ENCODE data around the gene DENND2C.
"Not testable (repeated sequence)": the region's sequence is repeated elsewhere in the genome, so short reads cannot be mapped to it uniquely, and the experiment has no call there.

The DENND2C gene

DNA sequence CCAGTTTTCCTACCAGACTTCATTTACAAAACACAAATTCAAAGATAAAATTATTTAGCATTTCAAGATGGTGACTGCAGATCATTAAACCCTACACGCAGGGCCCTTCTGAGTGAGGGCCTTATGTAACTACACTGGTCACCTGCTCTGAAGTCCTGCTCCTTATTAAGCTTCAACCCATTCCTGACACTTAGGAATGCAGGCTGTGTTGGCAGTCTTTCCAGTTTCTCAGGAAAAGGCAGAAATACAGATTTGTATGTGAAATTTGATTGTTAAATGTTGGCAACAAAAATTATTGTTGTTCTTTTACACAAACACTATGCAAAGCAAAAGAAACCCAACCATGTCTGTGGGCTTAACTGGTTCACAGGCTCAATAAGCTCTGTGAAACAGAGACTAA, 62.6 kb downstream of the DENND2C start:
- DNase-seq: no peak

DNA sequence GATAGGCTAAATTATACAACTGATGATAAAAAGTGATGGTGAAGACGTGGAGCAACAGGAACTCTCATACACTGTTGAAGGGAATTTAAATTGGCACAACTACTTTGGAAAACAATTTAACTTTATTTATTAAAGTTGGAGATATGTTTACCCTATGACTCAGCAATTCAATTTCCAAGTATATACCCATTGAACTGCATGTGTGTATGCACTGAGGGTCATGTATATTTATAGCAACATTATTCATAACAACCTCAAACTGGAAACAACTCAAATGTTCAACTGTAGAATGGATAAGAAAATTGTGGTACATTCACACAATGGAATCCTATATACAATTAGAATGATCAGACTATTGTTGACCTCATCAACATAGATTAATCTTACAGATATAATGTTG, 71.9 kb downstream of the DENND2C start:
- DNase-seq: no peak

DNA sequence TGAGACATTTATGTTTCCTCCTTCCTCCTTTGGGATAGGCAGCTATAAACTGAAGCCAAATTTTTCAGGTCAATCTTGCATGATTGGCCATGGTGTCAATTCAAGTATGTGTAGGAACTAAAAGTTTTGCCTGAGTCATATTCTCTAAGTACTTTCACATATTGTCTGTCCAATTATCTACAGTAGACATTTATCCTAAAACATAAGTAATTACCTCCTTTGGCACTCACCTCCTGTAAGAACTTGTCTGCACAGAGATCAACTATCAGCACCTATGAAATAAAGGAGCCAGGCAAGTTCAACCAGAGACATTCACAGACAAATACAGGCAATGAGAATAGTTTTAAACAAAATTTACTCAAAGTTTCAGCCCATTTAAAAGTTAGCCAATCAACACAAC, 74.2 kb downstream of the DENND2C start:
- DNase-seq: no peak

DNA sequence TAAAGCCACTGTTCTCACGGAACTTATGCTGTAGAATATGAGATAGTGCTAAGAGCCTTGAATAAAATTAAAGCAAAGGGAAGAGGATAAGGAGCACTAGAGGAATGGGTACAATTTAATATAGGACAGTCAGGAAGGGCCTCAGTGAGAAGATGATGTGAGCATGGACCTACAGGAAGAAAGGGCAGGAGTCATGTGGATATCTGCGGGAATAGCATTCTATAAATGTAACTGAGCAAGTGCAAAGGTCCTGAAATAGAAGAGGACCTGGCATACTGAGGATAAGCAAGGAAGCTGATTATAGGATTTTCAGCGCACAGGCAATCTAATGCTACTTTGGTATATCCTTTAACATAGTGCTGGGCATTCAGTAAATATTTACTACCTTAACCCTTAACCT, 75.8 kb downstream of the DENND2C start:
- no peak for DNase-seq

DNA sequence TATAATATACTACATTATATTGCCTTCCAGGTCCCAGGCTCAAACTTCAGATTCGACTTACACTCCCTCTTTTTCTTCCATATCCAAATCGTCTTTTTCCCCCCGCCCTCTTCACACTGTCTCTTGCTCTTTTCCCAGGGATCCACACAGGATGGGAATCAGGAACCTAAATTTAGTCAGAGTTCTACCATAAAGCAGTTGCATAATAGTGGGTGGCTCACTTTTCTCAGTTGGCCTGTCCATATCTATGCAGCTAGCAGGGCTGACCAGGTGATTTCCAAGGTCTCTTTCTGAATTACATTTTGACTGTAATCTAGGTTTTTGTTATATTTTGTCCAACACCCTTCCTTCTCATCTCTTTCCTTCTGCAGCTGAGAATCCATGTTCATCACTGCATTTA, 80.7 kb downstream of the DENND2C start:
- DNase-seq: no peak

DNA sequence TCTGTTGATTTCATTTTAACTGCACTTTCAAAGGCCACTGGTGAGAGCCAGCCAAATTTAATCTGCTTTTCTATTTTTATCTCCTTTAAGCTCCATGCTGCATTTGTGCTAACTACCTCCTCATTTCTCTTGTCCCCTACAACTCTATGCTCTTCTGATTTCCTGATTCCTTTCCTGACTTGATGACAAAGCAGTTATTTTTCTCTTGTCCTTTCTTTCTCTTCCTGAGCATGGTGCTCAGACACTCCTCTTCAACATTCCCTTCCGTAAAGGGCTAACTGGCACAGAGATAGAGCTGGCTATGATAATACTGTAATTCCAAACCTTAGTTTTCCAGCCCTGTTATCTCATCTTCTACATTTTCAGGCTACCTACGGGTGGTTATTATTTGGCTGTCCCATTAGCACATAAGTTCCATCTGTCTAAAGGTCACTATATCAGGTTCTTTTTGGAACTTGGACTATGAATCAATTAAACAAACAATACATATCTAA, 81.6 kb downstream of the DENND2C start:
- no peak for DNase-seq

DNA sequence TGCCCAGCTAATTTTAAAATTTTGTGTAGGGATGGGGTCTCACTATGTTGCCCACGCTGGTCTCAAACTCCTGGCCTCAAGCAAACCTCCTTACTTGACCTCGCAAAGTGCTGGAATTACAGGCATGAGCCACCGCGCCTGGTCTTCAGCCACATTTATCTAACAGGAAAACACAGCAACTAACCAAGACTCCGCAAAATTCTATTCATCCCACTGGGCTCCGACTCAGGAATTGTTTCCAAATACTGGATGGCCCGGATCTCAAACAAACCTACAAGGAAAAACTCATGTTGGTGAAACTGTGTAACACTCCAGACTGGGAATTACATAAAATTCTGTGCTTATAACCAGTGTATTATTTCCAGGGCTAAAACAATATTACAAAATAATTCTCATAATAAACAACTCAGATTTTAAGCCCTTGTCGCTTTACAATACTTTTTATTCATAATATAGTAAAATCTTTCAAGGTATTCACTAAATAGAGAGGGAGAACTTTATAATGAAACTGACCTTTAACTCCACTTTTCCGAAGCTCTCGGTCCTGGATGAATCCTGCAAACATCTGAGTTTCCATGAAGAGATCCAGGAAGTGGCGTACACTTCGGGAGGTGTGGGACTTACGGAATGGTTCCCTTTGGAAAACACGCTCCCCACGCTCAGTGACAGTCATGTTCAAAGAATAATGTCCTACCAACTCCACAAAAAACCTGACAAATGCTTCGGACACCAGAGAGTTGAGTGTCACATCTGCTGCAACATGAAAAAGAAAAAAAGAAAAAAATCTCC, 82.5 kb downstream of the DENND2C start:
- no peak for DNase-seq

DNA sequence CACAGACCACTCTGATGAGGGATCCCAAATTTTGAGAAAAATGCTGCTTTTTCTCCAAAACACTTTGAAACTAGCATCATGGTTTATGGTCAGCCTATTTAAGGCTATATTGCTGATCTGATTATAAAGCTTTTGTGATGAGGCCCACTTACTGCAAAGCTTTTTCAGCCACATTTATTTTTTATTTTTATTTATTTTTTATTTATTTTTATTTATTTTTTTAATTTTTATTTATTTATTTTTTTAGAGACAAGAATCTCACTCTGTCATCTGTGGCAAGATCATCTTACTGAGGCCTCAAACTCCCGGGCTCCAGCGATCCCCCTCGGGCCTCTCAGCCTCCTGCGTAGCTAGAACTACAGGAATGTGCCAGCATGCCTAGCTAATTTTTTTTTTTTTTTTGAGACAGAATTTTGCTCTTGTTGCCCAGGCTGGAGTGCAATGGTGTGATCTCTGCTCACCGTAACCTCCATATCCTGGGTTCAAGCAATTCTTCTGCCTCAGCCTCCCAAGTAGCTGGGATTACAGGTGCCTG, 83.3 kb downstream of the DENND2C start:
- DNase-seq: no peak

DNA sequence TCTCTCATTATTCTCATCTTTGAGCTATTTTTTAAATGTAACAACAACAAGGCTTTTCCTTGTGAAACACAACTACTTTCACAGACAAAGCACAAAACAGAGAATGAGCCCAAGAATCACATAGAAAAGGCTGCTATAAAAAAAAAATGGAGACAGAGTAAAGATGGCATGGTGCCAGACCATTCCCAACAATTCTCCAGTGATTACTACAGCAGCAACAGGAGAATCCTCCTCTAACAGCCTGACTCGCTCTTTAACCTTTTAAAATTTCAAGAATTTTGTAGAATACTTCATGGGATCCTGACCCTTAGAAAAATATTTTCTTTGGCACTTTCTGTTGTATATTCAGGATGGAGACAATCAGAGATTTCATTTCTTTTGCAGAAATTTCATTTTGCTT, 84.6 kb downstream of the DENND2C start:
- DNase-seq: no peak

DNA sequence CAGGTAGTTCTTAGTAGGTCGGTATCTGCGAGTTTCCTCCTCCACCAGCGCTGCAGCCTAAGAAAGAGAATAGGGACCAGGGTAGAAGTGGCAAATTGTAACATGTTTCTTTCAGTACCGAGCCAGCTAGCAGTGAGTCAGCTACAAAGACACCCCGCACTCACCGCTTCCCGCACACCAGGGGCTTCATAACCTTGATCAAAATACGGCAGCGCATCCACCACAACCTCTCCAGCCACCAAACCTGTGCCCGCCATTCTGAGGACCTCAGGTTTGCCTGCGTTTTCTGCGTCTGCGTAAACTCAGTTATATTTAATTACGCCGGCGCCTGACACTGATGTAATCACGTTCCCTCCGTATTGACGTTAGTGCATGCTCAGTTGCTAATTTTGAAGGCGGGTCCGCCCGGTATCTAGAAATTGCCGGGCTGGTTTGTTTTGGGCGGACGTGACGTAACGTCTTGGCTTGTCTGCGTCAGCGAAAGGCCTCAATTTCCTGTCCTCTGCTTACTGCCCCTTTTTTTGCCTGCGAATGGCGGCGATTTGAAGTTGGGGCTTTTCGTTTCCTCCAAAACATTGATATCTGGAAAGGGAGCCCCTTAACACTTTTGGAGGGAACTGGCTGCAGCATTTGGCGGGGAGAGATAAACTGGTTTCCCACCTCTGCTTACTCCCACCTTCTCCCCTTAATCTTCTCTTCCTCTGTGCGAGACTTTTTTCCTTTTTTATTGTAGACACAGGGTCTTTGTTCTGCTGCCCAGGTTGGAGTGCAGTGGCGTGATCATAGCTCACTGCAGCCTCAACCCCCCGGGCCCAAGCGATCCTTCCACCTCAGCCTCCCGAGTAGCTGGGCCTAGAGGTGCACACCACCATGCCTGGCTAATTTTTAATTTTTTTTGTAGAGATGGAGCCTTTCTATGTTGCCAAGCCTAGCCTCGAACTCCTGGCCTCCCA, 88.2 kb downstream of the DENND2C start, which contains the start of gene BCAS2:
TSS of gene BCAS2 (minus strand) at position 281 of the 953 bp plus-strand sequence. CDS start at position 257, 24 bp downstream.
- DNase-seq: peak; percentile 82

DNA sequence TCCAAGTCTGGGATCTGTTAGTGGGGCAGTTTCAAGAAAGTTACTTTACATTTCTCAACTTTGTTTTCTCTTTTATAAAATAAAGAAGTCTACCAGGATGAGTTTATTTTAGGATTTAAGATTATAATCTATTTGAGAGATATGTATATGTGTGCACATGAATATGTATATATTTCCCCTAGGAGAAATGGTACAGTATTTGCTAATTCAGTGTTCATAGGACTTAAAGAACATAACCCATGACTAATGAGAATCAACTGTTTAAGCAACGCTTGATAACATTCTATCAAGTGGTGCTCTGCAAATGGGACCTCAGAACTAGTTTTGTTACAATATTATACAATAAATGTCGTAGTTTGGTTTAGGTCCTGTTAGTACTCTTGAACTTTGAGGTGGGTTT, 95.5 kb downstream of the DENND2C start:
- no peak for DNase-seq

DNA sequence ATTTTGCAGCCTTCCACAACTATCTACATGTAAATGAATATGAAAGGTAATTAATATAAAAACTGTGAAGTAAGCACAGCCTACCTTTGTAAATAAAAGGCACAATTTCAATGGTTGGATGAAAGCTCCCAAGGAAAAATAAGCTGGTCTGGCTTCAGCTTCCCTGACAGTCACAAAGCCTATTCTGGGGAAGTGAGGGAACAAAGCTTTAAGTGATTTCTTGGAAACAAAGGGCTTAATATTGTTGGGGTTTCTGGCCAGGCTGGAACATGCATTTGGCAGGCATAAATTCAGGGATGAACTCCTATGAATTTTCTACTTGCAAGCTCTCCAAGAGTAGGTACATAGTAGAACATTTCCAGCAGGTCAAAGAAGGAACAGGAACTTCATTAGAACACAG, 105.7 kb downstream of the DENND2C start:
- DNase-seq: no peak

DNA sequence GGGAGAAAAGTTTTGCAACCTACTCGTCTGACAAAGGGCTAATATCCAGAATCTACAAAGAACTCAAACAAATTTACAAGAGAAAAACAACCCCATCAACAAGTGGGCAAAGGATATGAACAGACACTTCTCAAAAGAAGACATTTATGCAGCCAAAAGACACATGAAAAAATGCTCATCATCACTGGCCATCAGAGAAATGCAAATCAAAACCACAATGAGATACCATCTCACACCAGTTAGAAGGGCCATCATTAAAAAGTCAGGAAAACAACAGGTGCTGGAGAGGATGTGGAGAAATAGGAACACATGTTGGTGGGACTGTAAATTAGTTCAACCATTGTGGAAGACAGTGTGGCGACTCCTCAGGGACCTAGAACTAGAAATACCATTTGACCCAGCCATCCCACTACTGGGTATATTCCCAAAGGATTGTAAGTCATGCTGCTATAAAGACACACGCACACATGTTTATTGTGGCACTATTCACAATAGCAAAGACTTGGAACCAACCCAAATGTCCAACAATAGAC, 106.8 kb downstream of the DENND2C start:
- not testable (repeated sequence) for DNase-seq

DNA sequence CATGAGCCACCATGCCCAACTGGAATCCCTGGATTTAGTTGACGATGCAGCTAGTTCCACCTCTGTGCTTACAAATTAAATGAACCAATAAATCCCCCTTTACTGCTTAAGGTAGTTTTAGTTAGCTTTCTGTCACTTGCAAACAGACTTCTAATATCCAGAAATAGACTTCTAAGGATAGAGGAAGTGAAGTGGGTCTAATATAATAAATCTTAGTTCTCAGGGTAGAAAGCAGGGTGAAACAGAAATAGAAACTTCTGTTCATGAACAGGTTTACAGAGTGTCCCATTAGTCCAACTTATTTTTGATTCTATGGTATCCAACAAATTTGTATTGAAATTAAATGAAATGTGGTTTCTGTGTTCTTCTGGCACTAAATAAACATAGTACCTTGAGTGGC, 108.5 kb downstream of the DENND2C start:
- DNase-seq: no peak

DNA sequence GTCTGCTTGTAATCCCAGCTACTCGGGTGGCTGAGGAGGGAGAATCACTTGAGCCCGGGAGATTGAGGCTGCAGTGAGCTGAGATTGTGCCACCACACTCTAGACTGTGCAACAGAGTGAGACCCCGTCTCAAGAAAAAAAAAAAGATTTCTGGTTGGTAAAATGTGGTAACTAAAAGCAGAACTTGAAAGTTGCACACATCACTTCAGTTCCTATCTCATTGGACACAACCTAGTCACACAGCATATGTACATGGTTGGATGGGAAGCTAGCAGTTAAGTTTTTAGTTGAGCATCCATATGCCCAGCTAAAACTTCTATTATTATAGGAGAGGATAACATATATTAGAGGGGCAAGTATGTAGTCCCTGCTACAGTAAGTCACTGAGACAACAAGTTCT, 110.5 kb downstream of the DENND2C start:
- DNase-seq: no peak

DNA sequence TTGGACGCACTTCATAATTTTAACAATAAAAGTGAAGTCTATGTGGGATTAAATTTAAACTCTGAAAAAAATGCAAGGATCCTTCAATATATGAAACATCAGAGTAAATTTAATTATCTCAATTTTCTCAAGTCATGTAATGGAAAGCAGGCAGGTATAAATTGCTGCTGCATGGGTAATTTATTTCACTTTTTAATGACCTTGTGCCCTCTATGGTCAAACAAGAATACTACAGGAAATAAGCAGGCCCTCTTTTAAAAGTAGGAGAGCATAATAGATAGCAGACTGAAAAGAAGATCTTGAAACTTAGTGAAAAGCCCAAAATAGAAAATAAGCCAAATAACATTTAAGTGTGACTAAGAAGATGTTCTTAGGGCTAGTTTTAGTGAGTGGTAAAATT, 111.3 kb downstream of the DENND2C start:
- DNase-seq: no peak

DNA sequence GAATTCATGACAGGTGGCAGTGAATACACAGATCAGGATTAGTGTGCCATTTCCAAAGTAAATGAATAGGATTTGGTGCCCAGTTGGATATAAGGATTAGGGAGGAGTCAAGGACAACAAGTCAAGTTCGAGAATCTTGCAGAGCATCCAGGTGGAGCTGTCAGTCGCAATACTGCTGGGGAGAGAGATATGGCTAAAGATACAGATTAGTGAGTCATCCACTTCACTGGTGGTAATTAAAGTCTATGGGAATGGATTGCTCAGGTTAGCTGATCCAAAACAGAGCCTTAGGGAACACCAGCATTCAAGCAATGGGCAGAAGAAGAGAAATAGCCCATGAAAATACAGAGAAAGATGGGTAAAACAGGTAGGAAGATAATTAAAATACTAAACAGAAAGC, 115.3 kb downstream of the DENND2C start:
- DNase-seq: no peak

DNA sequence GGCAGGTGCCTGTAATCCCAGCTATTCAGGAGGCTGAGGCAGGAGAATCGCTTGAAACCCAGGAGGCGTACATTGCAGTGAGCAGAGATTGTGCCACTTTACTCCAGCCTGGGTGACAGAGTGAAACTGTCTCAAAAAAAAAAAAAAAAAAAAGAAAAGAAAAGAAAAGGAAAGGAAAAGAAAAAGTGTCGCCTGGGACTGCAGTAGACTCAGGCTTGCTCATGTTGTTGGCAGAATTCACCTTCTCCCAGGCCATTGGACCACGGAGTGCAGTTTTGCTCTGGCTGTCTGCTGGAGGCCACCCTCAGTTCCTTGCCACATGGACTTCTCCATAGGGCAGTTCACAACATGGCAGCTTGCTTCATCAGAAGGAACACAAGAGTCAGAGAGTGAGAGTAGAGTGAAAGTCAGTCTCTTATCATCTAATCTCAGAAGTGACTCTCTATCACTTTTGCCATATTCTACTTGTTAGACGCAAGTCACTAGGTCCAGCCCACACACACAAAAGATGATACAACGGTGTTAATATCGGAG, 117.7 kb downstream of the DENND2C start:
- DNase-seq: no peak

DNA sequence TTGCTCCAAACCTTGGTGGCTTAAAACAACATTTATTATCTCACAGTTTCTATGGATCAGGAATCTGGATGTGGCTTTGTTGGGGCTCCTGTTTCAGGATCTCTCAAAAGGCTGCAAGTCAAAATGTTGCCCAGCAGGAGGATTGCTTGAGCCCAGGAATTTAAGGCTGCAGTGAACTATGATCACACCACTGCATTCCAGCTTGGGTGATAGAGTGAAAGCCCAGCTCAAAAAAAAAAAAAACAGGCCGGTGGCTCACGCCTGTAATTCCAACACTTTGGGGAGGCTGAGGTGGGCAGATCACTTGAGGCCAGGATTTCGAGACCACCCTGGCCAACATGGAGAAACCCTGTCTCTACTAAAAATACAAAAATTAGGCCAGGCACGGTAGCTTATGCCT, 118.4 kb downstream of the DENND2C start:
- DNase-seq: no peak

DNA sequence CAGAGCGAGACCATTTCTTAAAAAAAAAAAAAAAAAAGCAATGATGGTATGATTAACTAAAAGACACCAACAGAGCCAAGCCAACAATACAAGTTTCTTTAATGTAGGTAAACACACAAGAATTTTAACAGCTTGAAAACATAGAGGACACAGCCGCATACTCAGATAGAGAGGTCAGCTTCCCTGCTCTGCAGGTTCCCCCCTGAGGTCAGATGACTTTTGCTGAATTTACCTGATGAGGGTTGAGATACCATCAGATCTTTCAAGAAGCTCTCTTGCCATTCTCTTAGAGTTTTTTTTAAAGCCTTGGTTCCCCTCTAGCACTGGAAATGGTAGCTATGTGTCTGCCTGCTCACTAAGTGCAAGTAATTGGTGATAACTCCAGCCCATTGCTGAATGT, 119.5 kb downstream of the DENND2C start:
- DNase-seq: no peak

DNA sequence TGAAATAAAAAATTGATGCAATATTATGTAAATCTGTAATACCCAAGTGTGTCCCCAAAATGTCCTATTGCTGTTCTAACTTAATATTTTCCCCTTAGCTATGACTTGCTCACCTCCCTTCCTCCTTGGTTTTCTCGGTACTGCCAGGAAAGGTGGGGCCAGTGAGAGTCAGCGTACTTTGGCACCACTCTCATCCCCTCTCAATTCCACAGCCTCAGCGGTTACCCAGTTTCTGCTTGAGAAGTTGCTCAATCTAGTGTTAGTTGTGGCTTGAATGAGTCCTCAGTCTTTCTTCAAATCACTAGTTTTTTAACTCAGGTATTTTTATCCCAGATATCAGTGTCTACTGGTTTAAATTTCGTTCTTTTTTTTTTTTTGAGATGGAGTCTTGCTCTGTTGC, 120.7 kb downstream of the DENND2C start:
- DNase-seq: no peak

DNA sequence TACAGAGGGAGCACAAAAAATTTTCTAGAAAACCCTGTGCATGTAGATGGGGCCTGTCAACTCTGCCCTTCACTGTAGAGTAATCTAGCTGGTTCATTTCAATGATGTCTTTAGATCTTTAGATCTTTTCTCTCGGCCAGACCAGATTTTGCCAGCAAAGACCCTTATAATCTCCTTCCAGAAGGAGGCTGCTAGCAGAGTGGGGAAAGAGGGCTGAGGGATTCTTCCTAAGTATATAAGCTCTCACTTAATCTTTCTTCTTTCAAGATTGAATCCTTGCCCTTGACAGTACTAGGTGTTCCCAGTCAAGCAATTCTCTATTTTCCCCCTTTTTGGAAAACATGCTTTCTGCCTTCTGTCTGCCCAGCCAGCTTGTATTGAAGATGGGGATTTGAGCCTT, 122.8 kb downstream of the DENND2C start:
- no peak for DNase-seq

DNA sequence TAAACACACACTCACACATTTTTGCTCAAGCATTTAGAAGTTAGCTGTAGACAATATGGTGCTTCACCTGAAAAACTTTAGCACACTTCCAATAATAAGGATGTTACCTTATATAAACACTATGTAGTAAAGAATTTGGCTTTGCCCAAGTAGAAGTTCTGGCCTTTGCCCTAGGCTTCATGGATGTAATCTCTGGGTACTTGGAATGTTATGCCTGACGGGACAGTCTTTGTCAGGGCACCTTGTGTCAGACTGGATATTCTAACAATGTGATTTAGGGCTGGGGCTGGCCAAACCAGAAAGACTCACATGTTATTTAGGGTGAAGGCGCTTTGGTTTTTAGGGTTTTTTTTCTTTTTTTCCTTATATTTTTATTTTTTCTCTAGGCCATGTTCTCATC, 124.1 kb downstream of the DENND2C start:
- no peak for DNase-seq

Measured in right kidney (tissue), 1 donor.